Right lung (tissue), 5 donors: ENCODE results near the gene CYP26C1. TPM values are rescaled to one million over a fixed set of nuclear protein-coding genes. Genes with fewer than 3 reads are reported as not detected.

Experiments
- DNase-seq, 2 donors: peaks; one replicate each; pipeline ENCODE4 v3.0.0-alpha.2; 2013
- polyA plus RNA-seq, 5 donors: library from polyadenylated mRNA; unstranded; fragments of 120-200 nt; gene quantifications; one replicate each; pipeline versions ENCODE4 v1.2.1 to v1.2.3, GENCODE V29; 2013; ENCODE audit warnings: inconsistent platforms in 1 of 5, low replicate concordance in 1 of 5; ENCODE audit not compliant: insufficient read length in 5 of 5, insufficient read depth in 1 of 5

The CYP26C1 gene
- polyA plus RNA-seq, 5 donors = 0.04 to 0.16 (median 0.06) TPM; not detected in 1

DNA sequence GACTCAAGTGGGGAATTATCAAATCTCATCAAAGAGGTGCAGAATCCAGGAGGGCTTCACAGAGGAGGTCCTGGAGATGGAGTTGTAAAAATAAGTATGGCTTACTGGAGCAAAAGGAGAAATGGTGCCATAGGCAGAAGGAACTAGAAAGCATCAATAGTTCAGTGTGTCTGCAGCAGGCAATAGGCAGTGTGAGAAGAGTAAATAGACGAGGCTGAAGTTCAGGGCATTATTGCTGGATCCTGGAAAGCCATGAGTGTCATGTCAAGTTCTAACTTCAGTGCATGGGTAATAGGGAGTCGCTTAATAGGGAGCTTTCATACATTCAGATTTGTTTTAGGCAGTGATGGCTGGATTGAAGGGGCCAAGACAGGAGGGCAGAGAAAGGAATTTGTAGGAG, 52.4 kb downstream of the CYP26C1 start:
- DNase-seq = no peak

DNA sequence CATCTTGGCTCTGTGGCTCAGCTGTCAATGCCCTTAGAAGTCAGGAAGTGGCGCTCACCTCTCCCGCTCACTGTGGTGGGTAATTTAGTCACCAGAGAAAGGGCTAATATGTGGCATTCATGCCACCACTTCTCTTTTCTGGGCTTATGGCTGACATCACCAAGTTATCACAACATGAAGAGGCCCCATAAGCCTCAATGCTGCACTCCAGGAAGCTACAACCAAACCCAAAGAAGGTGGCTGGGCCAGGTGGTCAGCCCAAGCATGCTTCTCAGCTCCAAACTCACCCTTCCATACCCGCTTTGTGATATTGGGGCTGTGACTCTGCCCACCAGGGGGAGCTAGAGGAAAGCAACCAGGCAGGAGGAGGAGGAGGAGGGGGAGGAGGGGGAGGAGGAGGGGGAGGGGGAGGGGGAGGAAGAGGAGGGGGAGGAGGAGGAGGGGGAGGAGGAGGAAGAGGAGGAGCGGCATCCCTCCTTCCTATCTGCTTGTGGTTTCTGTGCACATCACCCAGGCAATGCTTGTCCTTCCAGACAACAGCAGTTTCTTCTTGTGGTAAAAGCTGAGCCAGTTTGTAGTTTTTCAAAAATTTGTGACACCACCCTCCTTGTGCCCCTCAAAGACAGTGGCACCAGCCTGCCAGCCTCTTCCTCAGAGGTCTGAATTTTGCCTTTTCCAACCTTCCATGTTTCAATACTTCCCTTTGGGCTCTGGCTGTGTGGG, 55.2 kb downstream of the CYP26C1 start:
- DNase-seq = peak in 1 of 2 donors; percentile 16

Other genes with a start within 250 kb of the CYP26C1 start
- gene EXOC6, start 212.3 kb upstream of the CYP26C1 start, polyA plus RNA-seq = 10 to 100 TPM; 17.0 to 23.1 (median 22.3) TPM
- under 1 TPM in 4 of 5 donors, not detected in 1; 0.15 to 0.40 (median 0.30) TPM for gene CYP26A1, start 13.1 kb downstream of the CYP26C1 start, polyA plus RNA-seq